Panc1 (cell line): ENCODE data around the gene UVSSA. TPM values are rescaled to one million over a fixed set of nuclear protein-coding genes. Genes with fewer than 3 reads are reported as not detected.

ENCODE experiments used
- ATAC-seq: fragments of 200-7000 bp; cut with Tn5 transposase; 2 replicates; pipeline ENCODE4 v1.9.1; 2020; ENCODE audit warnings: mild to moderate bottlenecking, moderate library complexity
- BruUV-seq: library from RNA; stranded (reverse); fragments of 400-500 nt; replicated peaks from 2 replicates; lab custom pipeline; 2021; lab: Mats Ljungman, UMichigan
- CTCF ChIA-PET: fragments of 300-600 bp; sonication (Branson Sonifier 250); formaldehyde crosslinking; loops from one replicate; lab custom pipeline; 2022; ENCODE audit warnings: antibody characterized with exemption; lab: Charles Lee
- POLR2A ChIA-PET: fragments of 300-600 bp; sonication (Branson Sonifier 250); formaldehyde crosslinking; loops from one replicate; lab custom pipeline; 2022; ENCODE audit warnings: antibody characterized with exemption; lab: Charles Lee
- DNase-seq: peaks from one replicate; pipeline ENCODE4 v3.0.0-alpha.2; 2010; ENCODE audit warnings: low read depth, low spot score
- H3K27ac ChIP-seq: 2 replicates; pipeline ENCODE4 v1.5.1; 2011; ENCODE audit warnings: mild to moderate bottlenecking, low read length, inconsistent platforms
- H3K27me3 ChIP-seq: fragments of 200-500 bp; sonication (Bioruptor generic); 2 replicates; pipeline ENCODE4 v1.6.0; 2014; ENCODE audit warnings: low read length, inconsistent platforms; ENCODE audit not compliant: control insufficient read depth, insufficient read depth
- H3K36me3 ChIP-seq: fragments of 200-500 bp; sonication (Bioruptor generic); 2 replicates; pipeline ENCODE4 v1.5.1; 2014; ENCODE audit warnings: inconsistent platforms, mild to moderate bottlenecking, low read length, moderate library complexity; ENCODE audit not compliant: control insufficient read depth, insufficient read depth
- H3K4me1 ChIP-seq: 2 replicates; pipeline ENCODE4 v1.5.1; 2011; ENCODE audit warnings: inconsistent platforms, mild to moderate bottlenecking, low read length, moderate library complexity; ENCODE audit not compliant: control insufficient read depth, insufficient read depth
- H3K4me3 ChIP-seq, 2 experiments: 2 replicates each; pipeline ENCODE4 v1.5.1; 2011 to 2012; ENCODE audit warnings: low read depth in 2 of 2, low read length in 2 of 2, mild to moderate bottlenecking in 2 of 2, inconsistent platforms in 1 of 2, moderate library complexity in 1 of 2
- H3K9me3 ChIP-seq: fragments of 200-500 bp; sonication (Bioruptor generic); 2 replicates; pipeline ENCODE4 v1.5.1; 2014; ENCODE audit warnings: low read depth, mild to moderate bottlenecking, inconsistent platforms, low read length, moderate library complexity; ENCODE audit not compliant: control insufficient read depth, insufficient read depth
- POLR2AphosphoS5 ChIP-seq: IDR thresholded peaks from 2 replicates; pipeline ENCODE4 v1.6.1; 2012; ENCODE audit warnings: mild to moderate bottlenecking, low read depth, low read length, moderate library complexity
- SIN3A ChIP-seq: IDR thresholded peaks from 2 replicates; pipeline ENCODE4 v1.6.1; 2012; ENCODE audit warnings: low read depth, mild to moderate bottlenecking, low read length, moderate library complexity, borderline replicate concordance; ENCODE audit not compliant: insufficient read depth
- TCF7L2 ChIP-seq: IDR thresholded peaks from 2 replicates; pipeline ENCODE4 v1.6.1; 2011; ENCODE audit warnings: mild to moderate bottlenecking, low read depth, low read length, inconsistent platforms
- in situ Hi-C: cut with HindIII; loops from 2 replicates; pipeline ENCODE4 v1.10.0; 2016; ENCODE audit warnings: low sequenced_read_pairs, low pct_unique_long_range_greater_than_20kb
- intact Hi-C: fragments of 100-400 bp; cut with micrococcal nuclease; formaldehyde crosslinking; loops from one replicate; pipeline ENCODE4 v1.10.0; 2022; ENCODE audit not compliant: unreplicated experiment
- total RNA-seq: library from RNA; stranded (reverse); gene quantifications from one replicate; pipeline ENCODE4 v1.2.1, GENCODE V29; 2021; ENCODE audit not compliant: unreplicated experiment
- TF ChIP-seq, protein P1 (sequence below): fragments of 450-650 bp; IDR thresholded peaks from 2 replicates; pipeline ENCODE4 v1.5.1; 2017; ENCODE audit warnings: mild to moderate bottlenecking
- TF ChIP-seq, protein P2 (sequence below), 2 experiments: IDR thresholded peaks; 2 replicates each; pipeline ENCODE4 v1.6.1; 2011 to 2012; ENCODE audit warnings: low read depth in 2 of 2, control low read depth in 1 of 2, low read length in 1 of 2, mild to moderate bottlenecking in 1 of 2, moderate library complexity in 1 of 2; ENCODE audit not compliant: insufficient read depth in 1 of 2

The UVSSA gene
- total RNA-seq, 1 experiment from 2014 or later, result 23.4 TPM

DNA sequence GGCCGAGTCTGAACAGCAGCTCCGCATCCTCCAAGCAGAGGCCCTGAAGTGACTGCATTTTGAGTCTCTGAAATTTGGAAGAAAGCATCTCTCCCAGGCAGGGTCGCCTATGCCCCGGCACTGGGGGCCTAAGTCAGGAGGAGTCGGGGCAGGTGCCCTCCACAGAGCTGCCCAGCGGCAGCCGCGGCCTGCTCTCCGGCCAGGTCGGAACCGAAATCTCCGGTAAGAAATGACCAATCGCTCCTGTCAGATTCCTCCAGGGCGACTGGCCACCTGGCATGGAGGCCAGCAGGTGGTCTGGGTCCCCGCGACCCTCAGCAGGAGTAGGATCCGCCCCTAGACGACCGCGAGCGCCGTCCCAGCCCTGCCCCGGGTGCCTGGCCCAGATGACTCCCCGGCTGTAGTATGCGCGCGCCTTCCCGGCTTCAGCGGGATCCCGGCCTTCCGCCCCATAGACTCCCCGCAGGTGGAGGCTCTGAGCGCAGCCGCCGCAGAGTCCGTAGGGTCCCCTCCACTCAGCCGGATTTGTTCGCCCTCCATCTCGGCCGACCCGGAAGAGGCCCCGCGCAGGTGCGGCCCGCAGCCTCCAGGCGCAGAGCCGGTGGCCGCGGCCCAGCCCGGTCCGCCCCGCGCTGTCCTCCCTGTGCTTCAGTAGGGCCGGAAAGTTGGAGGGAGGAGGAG is 57.7 kb downstream of the UVSSA start:
- ChIA-PET CTCF (no interaction called here), POLR2A (no interaction called here)
- in situ Hi-C loops (no loop called here), intact Hi-C loops (no loop called here)
- TF ChIP-seq, protein P1, sequence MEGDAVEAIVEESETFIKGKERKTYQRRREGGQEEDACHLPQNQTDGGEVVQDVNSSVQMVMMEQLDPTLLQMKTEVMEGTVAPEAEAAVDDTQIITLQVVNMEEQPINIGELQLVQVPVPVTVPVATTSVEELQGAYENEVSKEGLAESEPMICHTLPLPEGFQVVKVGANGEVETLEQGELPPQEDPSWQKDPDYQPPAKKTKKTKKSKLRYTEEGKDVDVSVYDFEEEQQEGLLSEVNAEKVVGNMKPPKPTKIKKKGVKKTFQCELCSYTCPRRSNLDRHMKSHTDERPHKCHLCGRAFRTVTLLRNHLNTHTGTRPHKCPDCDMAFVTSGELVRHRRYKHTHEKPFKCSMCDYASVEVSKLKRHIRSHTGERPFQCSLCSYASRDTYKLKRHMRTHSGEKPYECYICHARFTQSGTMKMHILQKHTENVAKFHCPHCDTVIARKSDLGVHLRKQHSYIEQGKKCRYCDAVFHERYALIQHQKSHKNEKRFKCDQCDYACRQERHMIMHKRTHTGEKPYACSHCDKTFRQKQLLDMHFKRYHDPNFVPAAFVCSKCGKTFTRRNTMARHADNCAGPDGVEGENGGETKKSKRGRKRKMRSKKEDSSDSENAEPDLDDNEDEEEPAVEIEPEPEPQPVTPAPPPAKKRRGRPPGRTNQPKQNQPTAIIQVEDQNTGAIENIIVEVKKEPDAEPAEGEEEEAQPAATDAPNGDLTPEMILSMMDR, result no peak
- no peak for TF ChIP-seq POLR2AphosphoS5
- TF ChIP-seq TCF7L2, result no peak
- TF ChIP-seq SIN3A, result no peak
- TF ChIP-seq, protein P2, sequence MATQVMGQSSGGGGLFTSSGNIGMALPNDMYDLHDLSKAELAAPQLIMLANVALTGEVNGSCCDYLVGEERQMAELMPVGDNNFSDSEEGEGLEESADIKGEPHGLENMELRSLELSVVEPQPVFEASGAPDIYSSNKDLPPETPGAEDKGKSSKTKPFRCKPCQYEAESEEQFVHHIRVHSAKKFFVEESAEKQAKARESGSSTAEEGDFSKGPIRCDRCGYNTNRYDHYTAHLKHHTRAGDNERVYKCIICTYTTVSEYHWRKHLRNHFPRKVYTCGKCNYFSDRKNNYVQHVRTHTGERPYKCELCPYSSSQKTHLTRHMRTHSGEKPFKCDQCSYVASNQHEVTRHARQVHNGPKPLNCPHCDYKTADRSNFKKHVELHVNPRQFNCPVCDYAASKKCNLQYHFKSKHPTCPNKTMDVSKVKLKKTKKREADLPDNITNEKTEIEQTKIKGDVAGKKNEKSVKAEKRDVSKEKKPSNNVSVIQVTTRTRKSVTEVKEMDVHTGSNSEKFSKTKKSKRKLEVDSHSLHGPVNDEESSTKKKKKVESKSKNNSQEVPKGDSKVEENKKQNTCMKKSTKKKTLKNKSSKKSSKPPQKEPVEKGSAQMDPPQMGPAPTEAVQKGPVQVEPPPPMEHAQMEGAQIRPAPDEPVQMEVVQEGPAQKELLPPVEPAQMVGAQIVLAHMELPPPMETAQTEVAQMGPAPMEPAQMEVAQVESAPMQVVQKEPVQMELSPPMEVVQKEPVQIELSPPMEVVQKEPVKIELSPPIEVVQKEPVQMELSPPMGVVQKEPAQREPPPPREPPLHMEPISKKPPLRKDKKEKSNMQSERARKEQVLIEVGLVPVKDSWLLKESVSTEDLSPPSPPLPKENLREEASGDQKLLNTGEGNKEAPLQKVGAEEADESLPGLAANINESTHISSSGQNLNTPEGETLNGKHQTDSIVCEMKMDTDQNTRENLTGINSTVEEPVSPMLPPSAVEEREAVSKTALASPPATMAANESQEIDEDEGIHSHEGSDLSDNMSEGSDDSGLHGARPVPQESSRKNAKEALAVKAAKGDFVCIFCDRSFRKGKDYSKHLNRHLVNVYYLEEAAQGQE (IDR thresholded peaks at IDR 0.05; ENCODE audit: insufficient read depth in 1 of 2, low read depth in 2 of 2, low read length in 1 of 2), result no peak
- Histone ChIP-seq H3K36me3 (no peaks in the 10 kb centered on the region), H3K27ac (no peak overlapping the region), H3K4me3 (no peak overlapping the region), H3K4me1 (no peaks in the 10 kb centered on the region), H3K27me3 (no peaks in the 10 kb centered on the region), H3K9me3 (no peaks in the 10 kb centered on the region)
- no TSS peak for BruUV-seq
- no peak for DNase-seq
- ATAC-seq, result no peak

DNA sequence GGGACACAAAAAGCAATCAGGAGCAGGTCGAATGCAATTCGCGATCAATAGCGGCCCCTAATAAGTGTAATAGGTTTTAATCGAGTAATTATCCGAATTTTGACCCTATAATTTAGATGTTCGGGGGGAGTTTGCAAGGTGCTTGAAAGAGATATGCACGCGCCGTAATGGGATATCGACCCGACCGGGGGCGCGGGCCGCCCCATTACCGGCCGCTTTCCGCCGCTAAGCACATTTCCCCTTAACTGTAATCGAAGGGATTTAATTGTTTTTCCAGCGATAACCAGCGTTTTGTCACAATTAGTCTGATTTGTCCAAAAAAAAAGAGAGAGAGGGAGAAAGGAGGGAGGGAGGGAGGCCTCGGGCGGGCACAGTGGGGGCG is 58.2 kb downstream of the UVSSA start:
- in situ Hi-C loops, result no loop called here
- Histone ChIP-seq H3K36me3 (no peaks in the 10 kb centered on the region), H3K4me3 (no peak overlapping the region), H3K4me1 (no peaks in the 10 kb centered on the region), H3K27me3 (no peaks in the 10 kb centered on the region), H3K9me3 (no peaks in the 10 kb centered on the region), H3K27ac (no peak overlapping the region)
- no peak for ATAC-seq
- intact Hi-C loops, result no loop called here
- no peak for TF ChIP-seq POLR2AphosphoS5
- DNase-seq, result no peak
- BruUV-seq, result no TSS peak
- CTCF ChIA-PET, result no interaction called here
- POLR2A ChIA-PET, result no interaction called here

DNA sequence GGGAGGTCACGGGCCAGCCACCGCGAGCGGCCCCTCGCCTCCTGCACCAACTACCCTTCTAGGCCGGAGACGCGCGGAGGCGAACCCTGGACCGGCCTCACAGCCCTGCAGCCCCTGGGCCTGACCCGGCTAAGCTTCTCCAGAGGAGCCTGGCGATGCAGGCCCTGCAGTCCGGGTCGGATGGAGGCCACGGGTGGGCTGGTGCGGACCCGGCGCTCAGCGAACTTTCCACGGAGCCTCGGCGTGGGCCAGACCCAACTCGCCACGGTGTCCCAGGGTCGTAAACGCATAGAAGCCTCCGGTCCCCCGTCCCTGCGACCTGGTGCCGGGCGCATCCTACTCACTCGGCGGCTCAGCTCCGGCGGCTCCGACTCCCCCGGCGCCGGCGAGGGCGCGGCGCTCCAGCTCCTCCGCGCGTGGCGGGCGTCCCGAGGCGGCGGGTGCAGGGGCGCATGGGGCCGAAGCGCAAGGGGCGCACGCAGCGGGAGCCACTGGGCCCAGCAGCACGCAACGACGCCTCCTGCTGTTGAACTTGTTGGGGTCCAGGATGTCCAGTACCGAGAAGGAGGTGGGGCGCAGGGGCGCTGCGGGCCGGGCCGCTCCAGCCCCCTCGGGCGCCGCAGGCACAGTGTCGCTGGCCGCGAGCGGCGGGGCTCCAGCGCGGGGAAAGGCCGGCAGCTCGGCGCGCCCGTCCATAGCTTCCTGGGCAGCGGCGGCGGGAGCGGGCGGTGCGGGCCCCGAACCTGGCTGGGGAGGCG is 58.8 kb downstream of the UVSSA start:
- H3K4me3 ChIP-seq, result no peak overlapping the region
- in situ Hi-C loops (no loop called here), intact Hi-C loops (no loop called here)
- TF ChIP-seq, protein P1, result no peak
- TF ChIP-seq SIN3A, result no peak
- BruUV-seq, result no TSS peak
- no peaks in the 10 kb centered on the region for H3K36me3 ChIP-seq
- H3K27ac ChIP-seq, result no peak overlapping the region
- H3K4me1 ChIP-seq, result no peaks in the 10 kb centered on the region
- DNase-seq (no peak), ATAC-seq (no peak)
- ChIA-PET CTCF (no interaction called here), POLR2A (no interaction called here)
- no peaks in the 10 kb centered on the region for H3K27me3 ChIP-seq
- H3K9me3 ChIP-seq, result no peaks in the 10 kb centered on the region
